Neural cell (in vitro differentiated cells): Measurements from ENCODE around the gene RANBP9. TPM values are rescaled to one million over a fixed set of nuclear protein-coding genes. Genes with fewer than 3 reads are reported as not detected.

ENCODE experiments used
- H2AFZ ChIP-seq: fragments of 200-600, 300-800 bp; sonication (generic), shearing (Covaris generic); 2 replicates; pipeline ENCODE4 v1.6.0; 2014; ENCODE audit warnings: low read depth, mild to moderate bottlenecking, antibody characterized with exemption, low read length, moderate library complexity
- H3F3A ChIP-seq: fragments of 200-600 bp; shearing (Covaris generic); 2 replicates; pipeline ENCODE4 v1.6.1; 2016; ENCODE audit warnings: mild to moderate bottlenecking, moderate library complexity, mixed read lengths, antibody characterized with exemption, low read length; ENCODE audit not compliant: insufficient read depth, poor library complexity, severe bottlenecking
- H3K27ac ChIP-seq: fragments of 200-600, 300-800 bp; sonication (generic), shearing (Covaris generic); 2 replicates; pipeline ENCODE4 v1.5.1; 2014; ENCODE audit warnings: mild to moderate bottlenecking, low read length, moderate library complexity
- H3K27me3 ChIP-seq: fragments of 300-800, 200-600 bp; sonication (generic), shearing (Covaris generic); 2 replicates; pipeline ENCODE4 v1.6.0; 2014; ENCODE audit warnings: mild to moderate bottlenecking, low read depth, low read length, moderate library complexity; ENCODE audit not compliant: insufficient read depth
- H3K36me3 ChIP-seq: fragments of 300-800, 200-600 bp; sonication (generic), shearing (Covaris generic); 2 replicates; pipeline ENCODE4 v1.5.1; 2014; ENCODE audit warnings: mild to moderate bottlenecking, antibody characterized with exemption, low read length, moderate library complexity; ENCODE audit not compliant: insufficient read depth
- H3K4me2 ChIP-seq: fragments of 300-800, 200-600 bp; sonication (generic), shearing (Covaris generic); 2 replicates; pipeline ENCODE4 v1.6.0; 2014; ENCODE audit warnings: mild to moderate bottlenecking, low read length
- H3K4me3 ChIP-seq: fragments of 300-800, 200-600 bp; sonication (generic), shearing (Covaris generic); 2 replicates; pipeline ENCODE4 v1.5.1; 2014; ENCODE audit warnings: mild to moderate bottlenecking, low read length, moderate library complexity
- H3K79me2 ChIP-seq: fragments of 200-600 bp; shearing (Covaris generic); replicated peaks from 2 replicates; pipeline ENCODE4 v1.6.0; 2014; ENCODE audit warnings: mild to moderate bottlenecking, low read length, moderate library complexity; ENCODE audit not compliant: insufficient read depth
- H3K9ac ChIP-seq: fragments of 300-800, 200-600 bp; sonication (generic), shearing (Covaris generic); 2 replicates; pipeline ENCODE4 v1.6.1; 2016; ENCODE audit warnings: mild to moderate bottlenecking, low read length, mixed read lengths
- H3K9me2 ChIP-seq: fragments of 200-600 bp; shearing (Covaris generic); 2 replicates; pipeline ENCODE4 v1.6.1; 2016; ENCODE audit warnings: mild to moderate bottlenecking, low read length, mixed read lengths; ENCODE audit not compliant: insufficient read depth
- H3K9me3 ChIP-seq: fragments of 200-600, 300-800 bp; sonication (generic), shearing (Covaris generic); 2 replicates; pipeline ENCODE4 v1.6.1; 2016; ENCODE audit warnings: mild to moderate bottlenecking, mixed run types, low read length, moderate library complexity, mixed read lengths
- H4K20me1 ChIP-seq: fragments of 200-600 bp; shearing (Covaris generic); 2 replicates; pipeline ENCODE4 v1.6.1; 2016; ENCODE audit warnings: mild to moderate bottlenecking, mixed run types; ENCODE audit not compliant: insufficient read depth
- EP300 ChIP-seq: fragments of 450-650 bp; conservative IDR thresholded peaks from 2 replicates; pipeline ENCODE4 v1.6.1; 2014; ENCODE audit warnings: antibody characterized with exemption, mild to moderate bottlenecking, moderate library complexity; ENCODE audit not compliant: poor library complexity, severe bottlenecking
- EZH2 ChIP-seq: fragments of 200-600, 300-800 bp; shearing (Covaris generic), sonication (generic); IDR thresholded peaks from 2 replicates; pipeline ENCODE4 v1.6.1; 2014; ENCODE audit warnings: antibody characterized with exemption, low read length, borderline replicate concordance, mild to moderate bottlenecking; ENCODE audit not compliant: insufficient read depth, poor library complexity, severe bottlenecking
- MXI1 ChIP-seq: fragments of 450-650 bp; conservative IDR thresholded peaks from 2 replicates; pipeline ENCODE4 v1.6.1; 2014; ENCODE audit warnings: antibody characterized with exemption, mild to moderate bottlenecking; ENCODE audit not compliant: poor library complexity, severe bottlenecking
- POLR2AphosphoS5 ChIP-seq: IDR thresholded peaks from 2 replicates; pipeline ENCODE4 v1.6.1; 2012
- RAD21 ChIP-seq: fragments of 450-650 bp; conservative IDR thresholded peaks from 2 replicates; pipeline ENCODE4 v1.6.1; 2014; ENCODE audit warnings: antibody characterized with exemption, mild to moderate bottlenecking, moderate library complexity
- SMC3 ChIP-seq: fragments of 450-650 bp; conservative IDR thresholded peaks from 2 replicates; pipeline ENCODE4 v1.6.1; 2014; ENCODE audit warnings: antibody characterized with exemption, mild to moderate bottlenecking, moderate library complexity; ENCODE audit not compliant: poor library complexity
- TAF1 ChIP-seq: IDR thresholded peaks from 2 replicates; pipeline ENCODE4 v1.6.1; 2012; ENCODE audit warnings: low read depth
- polyA plus RNA-seq: library from polyadenylated mRNA; depleted of rRNA; stranded (reverse); fragments of >200 nt; gene quantifications from 2 replicates; pipeline ENCODE4 v1.2.3, GENCODE V29; 2014
- TF ChIP-seq, protein P1 (sequence below): fragments of 450-650 bp; IDR thresholded peaks from 2 replicates; pipeline ENCODE4 v1.5.1; 2014; ENCODE audit warnings: antibody characterized with exemption, mild to moderate bottlenecking, moderate library complexity; ENCODE audit not compliant: poor library complexity, severe bottlenecking
- TF ChIP-seq, protein P2 (sequence below): IDR thresholded peaks from 2 replicates; pipeline ENCODE4 v1.6.1; 2012; ENCODE audit warnings: borderline replicate concordance

The RANBP9 gene
- polyA plus RNA-seq, 1 donor from 2014 or later = 52.2 TPM

DNA sequence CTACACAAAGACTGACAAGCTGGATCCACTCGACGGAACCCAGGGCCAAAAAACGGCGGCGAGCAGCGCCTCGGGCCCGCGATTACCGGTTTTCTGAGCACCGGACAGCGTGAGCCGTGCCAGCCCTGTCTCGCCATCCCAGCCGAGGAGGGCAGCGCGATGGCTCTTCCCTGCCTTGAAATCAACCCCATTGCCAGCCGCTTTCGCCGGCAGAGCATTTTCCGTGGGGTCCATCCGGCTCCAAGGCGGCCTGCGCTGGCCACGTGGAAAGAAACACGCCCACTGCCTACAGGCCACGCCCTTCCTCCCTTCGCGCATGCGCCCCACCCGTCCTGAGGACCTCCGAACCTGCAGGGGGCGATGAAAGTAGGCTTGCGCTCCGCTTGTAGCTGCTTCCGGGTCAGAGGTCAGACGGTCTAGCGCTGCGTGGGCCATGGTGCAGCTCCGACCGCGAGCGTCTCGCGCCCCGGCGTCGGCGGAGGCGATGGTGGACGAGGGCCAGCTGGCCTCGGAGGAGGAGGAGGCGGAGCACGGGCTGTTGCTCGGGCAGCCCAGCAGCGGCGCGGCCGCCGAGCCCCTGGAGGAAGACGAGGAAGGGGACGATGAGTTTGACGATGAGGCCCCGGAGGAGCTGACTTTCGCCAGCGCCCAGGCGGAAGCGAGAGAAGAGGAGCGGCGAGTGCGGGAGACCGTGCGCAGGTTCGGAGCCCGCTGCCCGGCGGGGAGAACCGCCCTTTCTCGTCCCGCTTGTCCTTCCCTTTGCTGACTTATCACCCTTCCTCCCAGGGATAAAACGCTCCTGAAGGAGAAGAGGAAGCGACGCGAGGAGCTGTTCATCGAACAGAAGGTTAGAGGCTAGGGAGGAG is 96.5 kb downstream of the RANBP9 start, which contains the start of gene NOL7:
Gene NOL7, plus strand, starts transcription at position 410 of the 866 bp plus-strand sequence. Its CDS starts 24 bp downstream, at position 434.
- Histone ChIP-seq H4K20me1 (no peaks in the 10 kb centered on the region), H3K4me3 (peak within 1 kb of the TSS; percentile 98), H3K79me2 (peaks cover 20% of the 10 kb centered on the region), H3F3A (peaks cover 4% of the 10 kb centered on the region), H3K4me2 (peak within 1 kb of the TSS; percentile 93), H2AFZ (peak within 1 kb of the TSS; percentile 92), H3K36me3 (peaks cover 10% of the 10 kb centered on the region), H3K9me3 (no peaks in the 10 kb centered on the region), H3K9me2 (no peaks in the 10 kb centered on the region), H3K27me3 (no peaks in the 10 kb centered on the region), H3K9ac (peak within 1 kb of the TSS; percentile 75), H3K27ac (peak within 1 kb of the TSS; percentile 75)
- TF ChIP-seq EP300 = peak; percentile 48
- TF ChIP-seq SMC3 = peak; percentile 68
- TF ChIP-seq, protein P1, sequence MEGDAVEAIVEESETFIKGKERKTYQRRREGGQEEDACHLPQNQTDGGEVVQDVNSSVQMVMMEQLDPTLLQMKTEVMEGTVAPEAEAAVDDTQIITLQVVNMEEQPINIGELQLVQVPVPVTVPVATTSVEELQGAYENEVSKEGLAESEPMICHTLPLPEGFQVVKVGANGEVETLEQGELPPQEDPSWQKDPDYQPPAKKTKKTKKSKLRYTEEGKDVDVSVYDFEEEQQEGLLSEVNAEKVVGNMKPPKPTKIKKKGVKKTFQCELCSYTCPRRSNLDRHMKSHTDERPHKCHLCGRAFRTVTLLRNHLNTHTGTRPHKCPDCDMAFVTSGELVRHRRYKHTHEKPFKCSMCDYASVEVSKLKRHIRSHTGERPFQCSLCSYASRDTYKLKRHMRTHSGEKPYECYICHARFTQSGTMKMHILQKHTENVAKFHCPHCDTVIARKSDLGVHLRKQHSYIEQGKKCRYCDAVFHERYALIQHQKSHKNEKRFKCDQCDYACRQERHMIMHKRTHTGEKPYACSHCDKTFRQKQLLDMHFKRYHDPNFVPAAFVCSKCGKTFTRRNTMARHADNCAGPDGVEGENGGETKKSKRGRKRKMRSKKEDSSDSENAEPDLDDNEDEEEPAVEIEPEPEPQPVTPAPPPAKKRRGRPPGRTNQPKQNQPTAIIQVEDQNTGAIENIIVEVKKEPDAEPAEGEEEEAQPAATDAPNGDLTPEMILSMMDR = peak; percentile 99
- TF ChIP-seq TAF1 = peak; percentile 44
- TF ChIP-seq, protein P2, sequence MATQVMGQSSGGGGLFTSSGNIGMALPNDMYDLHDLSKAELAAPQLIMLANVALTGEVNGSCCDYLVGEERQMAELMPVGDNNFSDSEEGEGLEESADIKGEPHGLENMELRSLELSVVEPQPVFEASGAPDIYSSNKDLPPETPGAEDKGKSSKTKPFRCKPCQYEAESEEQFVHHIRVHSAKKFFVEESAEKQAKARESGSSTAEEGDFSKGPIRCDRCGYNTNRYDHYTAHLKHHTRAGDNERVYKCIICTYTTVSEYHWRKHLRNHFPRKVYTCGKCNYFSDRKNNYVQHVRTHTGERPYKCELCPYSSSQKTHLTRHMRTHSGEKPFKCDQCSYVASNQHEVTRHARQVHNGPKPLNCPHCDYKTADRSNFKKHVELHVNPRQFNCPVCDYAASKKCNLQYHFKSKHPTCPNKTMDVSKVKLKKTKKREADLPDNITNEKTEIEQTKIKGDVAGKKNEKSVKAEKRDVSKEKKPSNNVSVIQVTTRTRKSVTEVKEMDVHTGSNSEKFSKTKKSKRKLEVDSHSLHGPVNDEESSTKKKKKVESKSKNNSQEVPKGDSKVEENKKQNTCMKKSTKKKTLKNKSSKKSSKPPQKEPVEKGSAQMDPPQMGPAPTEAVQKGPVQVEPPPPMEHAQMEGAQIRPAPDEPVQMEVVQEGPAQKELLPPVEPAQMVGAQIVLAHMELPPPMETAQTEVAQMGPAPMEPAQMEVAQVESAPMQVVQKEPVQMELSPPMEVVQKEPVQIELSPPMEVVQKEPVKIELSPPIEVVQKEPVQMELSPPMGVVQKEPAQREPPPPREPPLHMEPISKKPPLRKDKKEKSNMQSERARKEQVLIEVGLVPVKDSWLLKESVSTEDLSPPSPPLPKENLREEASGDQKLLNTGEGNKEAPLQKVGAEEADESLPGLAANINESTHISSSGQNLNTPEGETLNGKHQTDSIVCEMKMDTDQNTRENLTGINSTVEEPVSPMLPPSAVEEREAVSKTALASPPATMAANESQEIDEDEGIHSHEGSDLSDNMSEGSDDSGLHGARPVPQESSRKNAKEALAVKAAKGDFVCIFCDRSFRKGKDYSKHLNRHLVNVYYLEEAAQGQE = no peak
- no peak for TF ChIP-seq EZH2
- TF ChIP-seq POLR2AphosphoS5 = peak; percentile 97
- TF ChIP-seq RAD21 = peak; percentile 44
- TF ChIP-seq MXI1 = peak; percentile 99

GRCh38 chr6:13614126-13614925 is 97.3 kb downstream of the RANBP9 start:
- Histone ChIP-seq H3K4me3 (peak overlapping the region; percentile 98), H3K36me3 (peaks cover 8% of the 10 kb centered on the region), H2AFZ (peak overlapping the region; percentile 92), H3K27ac (peak overlapping the region; percentile 75), H3K4me2 (peak overlapping the region; percentile 79), H3K9me2 (no peaks in the 10 kb centered on the region), H3K9me3 (no peaks in the 10 kb centered on the region), H3F3A (peaks cover 4% of the 10 kb centered on the region), H4K20me1 (no peaks in the 10 kb centered on the region), H3K9ac (peak overlapping the region; percentile 74), H3K79me2 (peaks cover 17% of the 10 kb centered on the region), H3K27me3 (no peaks in the 10 kb centered on the region)
- TF ChIP-seq MXI1 (no peak), RAD21 (no peak), TAF1 (no peak), EZH2 (no peak), POLR2AphosphoS5 (no peak), SMC3 (no peak), EP300 (no peak)
- TF ChIP-seq, protein P1 = no peak
- TF ChIP-seq, protein P2 = no peak
